HG03039 (cell line): ENCODE results near the gene SAMD4A.

Source experiments
- ATAC-seq: cut with Tn5 transposase; IDR thresholded peaks from one replicate; pipeline ENCODE4 v1.9.1; 2021; ENCODE audit warnings: mild to moderate bottlenecking, moderate library complexity; ENCODE audit not compliant: unreplicated experiment

Gene SAMD4A

GRCh38 chr14:54718046-54718445, 151.1 kb downstream of the SAMD4A start:
- no peak for ATAC-seq

DNA sequence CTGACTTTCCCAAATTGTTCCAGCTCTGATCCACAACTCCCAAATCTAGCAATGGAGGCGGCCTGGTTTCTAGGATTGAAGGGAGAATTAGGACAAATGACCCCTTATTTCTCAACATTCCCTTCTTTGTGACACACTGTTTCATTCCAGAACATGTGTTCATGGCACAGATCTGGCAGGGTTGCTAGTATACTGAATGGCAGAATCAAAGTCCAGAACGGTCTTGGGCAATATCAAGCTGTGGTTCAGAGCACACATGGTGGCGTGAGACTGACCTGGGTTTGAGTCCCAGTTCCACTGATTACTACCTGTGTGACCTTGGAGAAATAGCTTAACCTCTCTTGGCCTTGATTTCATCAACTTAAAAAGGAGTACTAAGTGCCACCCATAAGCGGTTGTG, 152.5 kb downstream of the SAMD4A start:
- no peak for ATAC-seq

GRCh38 chr14:54722791-54723432, 156.0 kb downstream of the SAMD4A start:
- ATAC-seq: no peak

DNA sequence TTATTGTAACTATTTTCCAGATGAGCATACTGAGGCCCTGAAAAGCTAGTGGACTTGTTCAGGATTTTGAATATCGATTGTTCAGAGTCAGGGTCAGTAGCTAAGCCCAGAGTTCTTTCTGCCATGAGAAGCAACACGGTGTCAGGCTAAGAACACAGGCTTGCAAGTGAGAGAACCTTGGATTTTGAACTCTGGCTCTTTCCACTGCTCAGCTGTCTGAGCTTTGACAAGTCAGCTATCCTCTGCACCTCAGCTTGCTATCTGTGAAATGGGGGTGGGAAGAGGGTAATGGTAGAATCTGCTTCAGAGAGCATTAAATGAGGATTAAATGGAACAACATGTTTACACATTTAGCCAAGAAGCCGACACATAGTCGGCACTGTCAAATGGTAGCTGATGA, 157.2 kb downstream of the SAMD4A start:
- ATAC-seq: no peak

GRCh38 chr14:54724676-54725325, 157.9 kb downstream of the SAMD4A start:
- ATAC-seq: no peak

DNA sequence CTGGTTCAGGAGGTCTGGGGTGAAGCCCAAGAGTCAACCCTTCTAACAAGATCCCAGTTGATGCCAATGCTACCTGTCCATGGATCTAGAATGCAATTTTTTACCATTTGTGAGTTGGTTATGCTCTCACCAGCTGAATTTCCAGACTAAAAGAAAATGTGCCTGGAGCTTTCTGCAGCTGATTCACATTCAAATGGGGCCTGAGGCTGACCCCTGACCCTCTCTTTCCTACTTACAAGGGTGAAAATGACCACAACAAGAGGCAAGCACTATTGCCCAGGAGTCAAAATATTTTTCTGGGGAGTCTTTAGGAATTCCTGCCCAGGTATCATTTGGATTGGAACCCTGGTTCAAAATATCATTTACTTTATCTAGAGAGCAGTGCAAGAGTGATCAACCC, 159.1 kb downstream of the SAMD4A start:
- ATAC-seq: no peak

GRCh38 chr14:54727929-54728328, 161.0 kb downstream of the SAMD4A start:
- ATAC-seq: no peak

DNA sequence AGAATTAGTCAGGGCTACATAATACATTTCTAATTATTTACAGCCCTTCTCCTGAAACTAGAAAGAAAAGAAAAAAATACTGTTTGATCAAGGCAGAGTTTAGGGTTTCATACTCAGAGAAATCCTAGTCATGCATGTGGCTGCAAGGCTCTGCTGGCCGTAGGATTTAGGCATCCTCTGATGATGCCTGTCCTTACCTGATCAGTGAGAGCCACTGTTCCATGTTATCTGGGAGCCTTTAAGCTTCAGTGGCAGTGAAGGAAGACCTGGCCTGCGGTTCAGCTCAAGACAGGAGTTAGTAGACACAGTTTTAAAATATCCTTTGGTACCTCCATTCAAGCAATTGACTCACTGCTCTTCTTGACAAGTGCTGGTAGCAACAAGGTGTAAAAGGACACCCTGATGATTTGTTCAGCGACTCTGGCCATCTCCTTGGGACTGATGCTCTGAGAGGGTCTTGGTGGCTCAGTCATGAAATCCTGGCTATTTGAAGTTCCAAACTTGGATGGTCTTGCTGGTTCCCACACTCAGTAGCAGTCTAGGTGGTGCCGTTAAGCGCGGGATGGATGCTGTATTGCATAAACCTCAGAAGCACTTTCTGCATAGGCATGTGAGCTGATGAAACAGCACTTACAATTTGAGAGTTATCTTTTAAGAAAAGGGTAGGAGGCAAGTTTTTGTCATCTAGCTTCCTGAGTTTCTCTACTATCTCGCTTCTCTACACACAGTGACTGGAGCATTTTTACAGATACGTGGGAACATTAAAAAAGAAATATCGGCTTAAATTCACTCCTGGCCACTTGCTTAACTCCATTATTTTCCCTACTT, 162.0 kb downstream of the SAMD4A start:
- ATAC-seq: no peak

- ATAC-seq: peak; percentile 90
Measured at GRCh38 chr14:54730156-54730961, 163.4 kb downstream of the SAMD4A start.

GRCh38 chr14:54734966-54735365, 168.0 kb downstream of the SAMD4A start:
- ATAC-seq: no peak

GRCh38 chr14:54735424-54735823, 168.5 kb downstream of the SAMD4A start:
- no peak for ATAC-seq

DNA sequence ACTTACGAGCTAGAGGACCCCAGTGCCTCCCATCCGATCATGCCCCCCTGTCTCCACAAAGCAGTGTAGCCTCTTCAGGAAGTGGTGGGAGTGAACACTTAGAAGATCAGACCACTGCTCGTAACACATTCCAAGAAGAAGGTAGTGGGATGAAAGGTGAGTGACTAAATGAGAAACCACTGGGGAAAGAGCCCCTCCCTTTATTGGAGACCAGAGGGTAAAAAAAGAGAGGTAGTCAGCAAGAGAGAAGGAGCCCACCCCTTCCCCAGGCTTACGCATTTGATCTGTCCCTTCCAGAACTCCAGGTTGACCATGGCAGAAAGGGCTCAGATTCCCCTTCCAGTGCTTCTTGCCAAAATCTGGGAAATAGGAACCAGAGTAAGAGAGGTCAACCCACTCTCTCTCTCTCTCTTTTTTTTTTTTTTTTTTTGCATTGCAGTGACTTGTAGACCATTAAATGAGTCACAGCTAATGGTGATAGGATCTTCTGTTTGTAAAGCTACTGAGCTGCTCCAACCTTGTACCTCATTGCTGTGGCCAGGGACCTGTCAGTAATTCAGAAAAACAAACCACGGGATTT, 170.3 kb downstream of the SAMD4A start:
- ATAC-seq: no peak

DNA sequence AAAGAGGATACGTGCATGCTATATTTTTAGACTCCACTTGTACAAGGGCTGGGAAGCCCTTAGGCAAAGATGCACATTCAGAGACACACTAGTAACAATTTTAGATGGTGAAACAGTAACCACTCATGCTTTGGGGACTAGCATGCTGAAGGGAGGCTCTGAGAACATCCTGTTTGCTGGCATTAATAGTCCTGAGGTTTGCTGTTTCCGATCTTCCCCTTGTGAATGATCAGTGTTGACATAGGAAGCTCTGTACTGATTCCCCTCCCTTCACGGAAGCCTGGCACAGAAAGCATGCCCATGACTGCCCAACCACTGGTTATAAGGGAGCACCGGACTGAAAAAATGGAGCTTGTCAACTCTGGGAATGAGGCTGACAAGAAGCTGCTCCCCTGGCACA, 171.1 kb downstream of the SAMD4A start:
- ATAC-seq: no peak

DNA sequence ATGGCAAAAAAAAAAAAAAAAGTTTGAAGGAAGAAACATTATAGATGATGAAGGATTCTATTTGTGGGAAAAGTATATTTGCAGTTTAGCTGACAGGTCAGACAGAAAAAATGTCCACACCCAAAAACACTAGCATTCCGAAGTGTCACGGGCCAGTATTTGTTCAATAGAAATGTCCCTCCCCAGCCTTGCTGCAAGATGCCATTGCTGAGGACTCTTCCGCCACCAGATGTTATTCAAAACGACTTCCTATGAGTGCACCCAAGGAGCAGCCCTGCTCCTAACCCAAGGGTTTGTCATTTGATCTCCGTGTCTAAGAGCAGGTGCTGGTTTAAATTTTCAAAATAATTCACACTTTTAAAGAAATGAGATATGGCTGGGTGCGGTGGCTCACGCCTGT, 172.6 kb downstream of the SAMD4A start:
- no peak for ATAC-seq

DNA sequence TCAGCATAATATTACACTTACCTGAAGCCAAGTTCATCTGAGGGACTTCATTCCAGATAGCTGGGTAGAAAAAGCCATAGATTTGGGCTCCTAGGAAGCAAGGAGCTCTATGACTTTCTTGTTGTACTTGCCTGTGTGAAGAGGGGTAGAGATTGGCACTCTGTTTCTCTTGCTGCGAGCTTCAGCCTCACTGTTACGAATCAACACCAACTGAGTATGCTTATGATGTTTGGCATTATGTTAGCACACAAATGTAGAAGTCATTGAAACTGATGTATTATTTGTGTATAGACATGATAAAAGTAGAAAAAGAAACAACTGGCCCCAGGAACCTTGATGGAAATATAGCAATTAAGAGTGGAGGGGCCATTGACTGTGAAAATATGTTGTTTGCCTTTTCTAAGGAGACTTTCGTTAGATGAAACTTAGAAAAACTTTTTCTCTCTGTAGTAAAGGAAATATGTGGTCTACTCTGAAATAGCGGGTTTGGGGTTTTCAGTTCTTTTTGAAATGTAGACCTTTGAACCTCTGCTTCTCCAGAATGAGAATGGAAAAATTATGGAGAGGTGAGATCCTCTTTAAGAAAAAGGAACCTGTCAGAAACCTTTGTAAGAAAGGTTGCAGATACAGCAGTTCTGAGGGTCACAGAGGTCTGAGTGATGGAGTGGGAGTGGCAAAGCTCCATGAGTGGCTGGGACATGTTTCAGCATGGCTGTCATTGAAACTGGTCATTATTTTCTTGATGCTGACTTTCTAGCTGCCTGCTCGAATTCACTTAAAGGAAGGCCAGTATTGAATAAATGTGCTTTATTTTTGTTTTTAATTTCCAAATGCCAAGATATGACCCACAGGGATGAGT, 175.8 kb downstream of the SAMD4A start:
- ATAC-seq: no peak

DNA sequence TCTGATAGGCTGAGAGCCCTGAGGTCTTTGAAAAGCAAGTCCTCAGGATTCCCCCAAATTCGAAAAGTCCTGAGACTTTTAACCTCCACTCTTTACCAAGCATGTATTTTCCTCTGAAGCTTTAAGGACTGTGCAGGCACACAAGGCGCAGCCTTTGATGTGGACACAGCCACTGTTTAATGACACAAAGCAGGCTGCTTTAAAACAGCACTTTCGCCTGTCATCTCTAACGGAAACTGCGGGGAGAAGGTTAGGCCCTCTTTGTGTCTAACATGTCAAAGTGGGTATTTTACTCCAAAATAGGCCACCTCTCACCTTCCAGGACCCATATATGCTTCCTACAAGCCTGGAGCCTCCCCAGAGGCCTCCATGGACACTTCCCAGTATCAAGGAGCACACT, 176.5 kb downstream of the SAMD4A start:
- no peak for ATAC-seq

GRCh38 chr14:54746019-54746418, 179.1 kb downstream of the SAMD4A start:
- no peak for ATAC-seq

- ATAC-seq: no peak
Measured at GRCh38 chr14:54747616-54748015, 180.7 kb downstream of the SAMD4A start.

GRCh38 chr14:54749180-54749579, 182.3 kb downstream of the SAMD4A start:
- no peak for ATAC-seq

DNA sequence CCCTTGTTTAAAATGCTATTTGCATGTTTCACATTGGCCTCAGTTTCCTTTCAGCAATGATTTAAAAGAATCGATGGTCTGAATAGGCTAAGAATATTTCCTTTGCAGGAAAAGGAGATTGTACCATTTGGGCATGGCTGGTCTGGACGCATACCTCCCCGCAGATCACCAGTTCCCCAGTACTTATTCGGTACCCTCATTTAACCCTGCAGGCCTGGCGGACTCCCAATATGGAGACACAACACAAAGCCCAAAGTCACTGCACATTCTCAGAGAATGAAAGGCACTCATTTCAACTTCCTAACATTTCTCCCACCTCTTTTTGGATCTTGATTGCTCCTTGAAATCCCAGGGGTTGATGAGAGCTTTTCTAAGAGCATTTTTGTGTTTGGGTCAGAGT, 182.8 kb downstream of the SAMD4A start:
- ATAC-seq: no peak
